GM04504 (cell line): ENCODE data around the gene CLN6.
"Not testable (repeated sequence)": the region's sequence is repeated elsewhere in the genome, so short reads cannot be mapped to it uniquely, and the experiment has no call there.

Source experiments
- DNase-seq: peaks from one replicate; pipeline ENCODE4 v3.0.0-alpha.2; 2012; ENCODE audit warnings: low read depth

Gene CLN6

DNA sequence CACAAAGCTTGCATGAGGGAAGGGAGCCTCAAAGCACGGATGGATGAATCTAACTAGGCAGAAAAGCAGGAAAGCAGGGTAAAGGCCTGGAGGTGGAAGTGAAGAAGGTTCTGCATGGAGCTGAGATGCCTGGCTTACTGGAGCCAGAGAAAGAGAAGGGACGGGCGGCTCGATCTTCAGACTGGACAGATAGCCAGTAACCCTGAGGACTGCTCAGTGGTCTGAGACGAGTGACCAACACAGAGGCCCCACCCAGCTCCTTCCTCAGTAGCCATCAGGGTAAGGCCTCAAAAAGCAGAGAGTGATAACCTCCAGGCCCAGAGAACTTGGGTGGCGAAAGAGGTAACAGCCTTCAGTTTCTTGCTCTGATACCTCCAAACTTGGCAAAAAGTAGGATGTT lies 6.4 kb downstream of the CLN6 start:
- no peak for DNase-seq

DNA sequence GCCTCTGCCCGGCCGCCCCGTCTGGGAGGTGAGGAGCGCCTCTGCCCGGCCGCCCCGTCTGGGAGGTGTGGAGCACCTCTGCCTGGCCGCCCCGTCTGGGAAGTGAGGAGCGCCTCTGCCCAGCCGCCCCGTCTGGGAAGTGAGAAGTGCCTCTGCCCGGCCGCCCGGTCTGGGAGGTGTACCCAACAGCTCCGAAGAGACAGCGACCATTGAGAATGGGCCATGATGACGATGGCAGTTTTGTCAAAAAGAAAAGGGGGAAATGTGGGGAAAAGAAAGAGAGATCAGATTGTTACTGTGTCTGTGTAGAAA lies 7.1 kb downstream of the CLN6 start:
- DNase-seq, result not testable (repeated sequence)

- DNase-seq, result not testable (repeated sequence)
These were observed 7.7 kb downstream of the CLN6 start for GRCh38 chr15:68221530-68222431.

DNA sequence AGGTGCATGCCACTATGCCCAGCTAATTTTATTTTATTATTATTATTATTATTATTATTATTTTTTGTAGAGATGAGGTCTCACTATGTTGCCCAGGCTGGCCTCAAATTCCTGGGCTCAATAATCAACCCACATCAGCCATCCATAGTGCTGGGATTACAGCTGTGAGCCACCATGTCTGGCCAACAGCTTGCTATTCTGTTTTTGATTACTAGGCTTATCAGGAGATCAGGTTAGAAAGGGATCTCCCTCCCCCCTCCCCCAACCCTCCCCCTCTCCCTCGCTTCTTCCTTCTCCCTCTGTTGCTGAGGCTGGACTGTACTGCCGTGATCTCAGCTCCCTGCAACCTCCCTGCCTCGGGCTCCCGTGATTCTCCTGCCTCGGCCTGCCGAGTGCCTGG lies 8.6 kb downstream of the CLN6 start:
- no peak for DNase-seq

DNA sequence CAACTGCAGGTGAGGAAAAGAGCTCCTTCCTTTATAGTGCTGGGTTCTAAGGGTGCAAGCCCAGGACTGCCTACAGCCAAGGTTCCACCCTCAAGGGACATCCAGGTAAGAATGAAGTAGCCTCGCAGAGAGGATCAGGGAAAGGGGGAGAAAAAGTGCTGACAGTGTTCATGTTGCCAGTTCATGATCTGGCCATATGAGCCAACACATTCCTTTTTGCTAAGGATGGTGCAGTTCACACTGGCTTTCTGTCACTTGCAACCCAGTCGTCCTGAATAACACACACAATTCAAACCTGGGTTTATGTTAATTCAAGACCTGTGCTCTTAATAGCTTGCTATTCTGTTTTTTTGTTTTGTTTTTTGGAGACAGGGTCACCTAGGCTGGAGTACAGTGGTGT lies 9.0 kb downstream of the CLN6 start:
- no peak for DNase-seq

DNA sequence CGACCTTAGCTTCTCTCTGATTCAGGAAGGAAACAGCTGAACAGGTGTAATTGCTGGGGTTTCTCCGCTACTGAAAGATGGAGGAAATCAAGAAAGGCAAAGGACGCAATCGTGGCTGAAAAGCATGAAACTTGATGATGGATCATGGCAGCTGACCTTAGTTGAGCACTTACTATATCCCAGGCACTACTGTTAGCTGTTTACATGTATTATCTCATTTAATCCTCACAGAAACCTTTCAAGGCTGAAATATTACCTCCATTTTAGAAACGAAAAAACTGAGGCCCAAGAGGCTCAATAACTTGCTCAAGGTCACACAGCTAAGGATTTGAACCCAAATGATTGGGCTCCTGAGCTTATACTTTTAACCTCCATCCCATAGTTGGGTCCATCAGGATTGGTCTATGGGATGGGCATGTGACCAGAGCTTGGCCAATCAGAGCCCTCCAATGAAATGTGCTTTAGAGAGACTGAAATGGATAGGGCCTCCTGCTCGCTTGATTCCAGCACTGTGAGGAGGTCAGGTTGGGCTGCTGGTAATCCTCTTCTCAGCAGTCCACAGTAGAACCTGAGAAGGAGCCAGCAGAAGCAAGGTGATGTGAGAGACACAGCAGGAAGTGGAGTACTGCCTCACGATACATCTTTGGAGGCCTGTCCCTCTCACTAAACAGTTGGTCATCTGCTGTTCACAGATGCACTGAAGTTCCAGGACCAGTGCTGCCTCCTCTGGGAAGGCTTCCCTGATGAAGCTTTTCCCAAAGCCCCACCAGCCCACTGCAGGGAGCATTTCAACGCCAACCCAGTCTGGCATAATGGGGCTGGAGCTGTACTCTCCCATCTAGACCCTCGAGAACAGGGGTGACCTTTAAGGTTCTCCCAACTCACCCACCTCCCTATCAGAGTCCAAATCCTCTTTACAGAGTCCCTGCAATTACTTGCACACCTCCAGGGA lies 10.4 kb downstream of the CLN6 start:
- DNase-seq, result no peak

GRCh38 chr15:68218331-68218730 lies 11.2 kb downstream of the CLN6 start:
- no peak for DNase-seq

- no peak for DNase-seq
These were observed 12.2 kb downstream of the CLN6 start for GRCh38 chr15:68217341-68217740.

GRCh38 chr15:68214838-68215254 lies 14.7 kb downstream of the CLN6 start:
- DNase-seq, result no peak

DNA sequence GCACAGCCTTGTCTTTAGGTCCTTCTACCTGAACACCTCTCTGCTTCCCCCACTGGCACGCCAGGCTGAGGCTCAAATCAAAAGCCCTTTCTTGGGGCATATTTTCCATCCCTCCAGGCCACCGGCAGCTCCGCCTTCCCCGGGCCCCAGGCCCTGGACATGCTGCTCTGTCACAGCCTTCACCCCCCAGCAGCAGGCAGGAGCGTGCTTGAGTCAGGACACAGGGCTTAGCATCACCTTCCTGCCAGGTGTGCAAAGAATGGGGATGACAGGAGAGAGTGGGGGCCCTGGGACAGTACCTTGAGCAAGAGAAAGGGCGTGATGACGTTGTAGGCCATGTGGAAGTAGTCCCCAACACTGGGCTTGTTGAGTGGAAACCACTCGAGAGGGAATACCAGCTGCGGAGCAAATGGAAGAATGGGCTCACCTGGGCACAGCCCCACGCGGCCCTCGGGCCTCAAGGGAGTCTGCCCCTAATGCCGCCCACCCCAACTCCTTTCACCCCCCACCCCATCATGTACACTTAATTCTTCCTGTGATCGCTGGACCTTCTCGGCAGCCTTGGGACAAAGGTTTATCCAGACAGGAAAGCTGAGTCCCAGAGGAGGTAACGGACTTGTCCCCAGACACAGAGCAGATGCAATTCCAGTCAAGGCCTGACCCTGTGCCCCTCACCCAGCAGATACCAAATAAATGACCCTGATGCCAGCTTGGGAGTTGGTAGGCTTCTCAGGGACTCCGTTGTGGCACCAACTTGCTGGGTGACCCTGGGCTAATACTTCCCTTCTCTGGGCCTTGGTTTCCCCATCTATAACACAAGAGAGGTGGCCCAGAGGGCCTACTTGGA lies 15.3 kb downstream of the CLN6 start:
- DNase-seq, result no peak

DNA sequence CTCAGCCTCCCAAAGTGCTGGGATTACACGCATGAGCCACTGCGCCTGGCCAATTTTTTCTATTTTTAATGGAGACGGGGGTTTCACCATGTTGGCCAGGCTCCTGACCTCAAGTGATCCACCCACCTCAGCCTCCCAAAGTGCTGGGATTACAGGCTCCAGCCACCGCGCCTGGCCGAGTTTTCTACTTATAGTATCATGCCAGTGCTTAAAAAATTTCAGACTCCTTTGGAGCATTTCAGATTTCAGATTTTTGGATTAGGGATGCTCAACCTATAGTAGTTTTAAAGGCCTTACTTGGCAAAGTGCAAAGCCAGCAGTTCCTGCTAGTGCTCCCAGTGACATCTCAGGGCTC lies 16.1 kb downstream of the CLN6 start:
- DNase-seq, result not testable (repeated sequence)

GRCh38 chr15:68211656-68212320 lies 17.7 kb downstream of the CLN6 start:
- no peak for DNase-seq

DNA sequence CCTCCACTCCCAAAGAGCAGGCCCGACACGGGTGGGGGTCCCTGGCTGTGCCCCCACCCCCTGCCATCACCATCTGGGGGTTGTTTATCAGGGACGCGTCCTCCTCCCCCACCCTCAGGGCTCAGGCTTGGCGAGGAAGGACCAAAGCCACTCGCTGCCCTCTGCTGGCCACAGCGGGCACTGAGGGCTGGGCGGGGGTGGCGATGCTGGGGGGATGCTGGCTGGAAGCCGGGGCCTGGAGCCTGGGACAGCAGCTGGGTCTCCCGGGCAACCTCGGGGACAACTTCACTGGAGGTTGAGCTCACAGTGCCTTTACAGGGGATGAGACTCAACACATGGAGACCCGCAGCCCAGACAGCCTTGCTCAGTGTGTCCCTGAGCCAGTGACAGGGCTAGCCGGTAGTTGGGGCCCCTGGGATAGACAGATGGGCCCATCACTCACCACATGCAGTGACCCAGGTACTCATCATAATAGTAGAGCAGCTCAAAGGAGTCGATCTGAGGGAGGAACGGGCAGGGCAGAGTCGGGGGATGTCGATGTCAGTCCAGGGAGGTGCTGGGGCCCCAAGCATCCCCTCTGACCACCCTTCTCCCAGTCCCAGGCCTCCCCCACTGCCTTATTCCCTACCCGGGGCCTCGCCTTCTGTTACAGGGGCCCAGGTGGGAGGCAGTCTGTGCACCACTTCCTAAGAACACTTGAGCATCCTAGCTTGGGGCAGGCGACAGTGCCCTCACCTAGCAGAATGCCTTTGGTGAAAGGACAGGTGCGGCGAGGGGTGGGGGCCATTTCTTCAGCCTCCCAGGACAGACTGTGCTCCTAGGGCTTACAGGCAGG lies 18.5 kb downstream of the CLN6 start:
- DNase-seq, result no peak

DNA sequence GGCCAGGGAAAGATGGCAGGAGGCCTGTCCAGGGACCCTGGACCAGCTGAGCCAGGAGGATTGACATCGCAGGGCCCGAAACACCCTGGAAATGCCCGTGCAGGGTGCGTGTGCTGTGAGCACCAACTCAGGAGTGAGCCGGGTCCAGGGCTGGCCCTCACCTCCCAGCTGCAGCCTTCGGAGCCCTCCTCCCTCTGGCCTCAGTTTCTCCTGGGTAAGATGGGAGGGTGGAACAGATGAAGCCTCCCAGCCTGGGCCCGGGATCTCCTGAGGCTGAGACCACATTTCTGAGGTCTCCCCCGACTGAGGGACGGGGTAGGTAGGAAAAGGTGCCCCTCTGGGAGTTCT lies 19.1 kb downstream of the CLN6 start:
- DNase-seq, result no peak

GRCh38 chr15:68209735-68210408 lies 19.7 kb downstream of the CLN6 start:
- no peak for DNase-seq

- no peak for DNase-seq
These were observed 20.3 kb downstream of the CLN6 start for GRCh38 chr15:68209272-68209671.

GRCh38 chr15:68208636-68209240 lies 20.8 kb downstream of the CLN6 start:
- DNase-seq, result no peak

DNA sequence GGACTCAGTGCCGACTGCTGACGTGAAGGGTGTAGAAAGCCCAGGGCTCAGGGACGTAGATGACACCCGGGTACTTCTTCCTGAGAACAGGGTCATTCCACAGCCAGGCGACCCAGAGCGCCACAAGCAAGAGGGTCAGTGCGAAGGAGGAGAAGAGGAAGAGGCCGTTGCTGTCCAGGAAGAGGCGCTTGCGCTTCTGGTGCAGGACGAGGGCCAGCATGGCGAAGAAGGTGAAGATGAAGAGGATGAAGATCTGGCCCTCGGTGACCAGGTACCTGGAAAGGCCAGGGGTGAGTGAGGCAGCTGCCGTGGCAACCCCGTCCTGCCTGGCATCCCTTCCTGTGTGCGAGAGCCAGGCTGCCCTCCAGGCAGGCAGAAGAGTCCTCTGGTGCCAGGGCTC lies 21.4 kb downstream of the CLN6 start:
- no peak for DNase-seq

GRCh38 chr15:68207176-68207935 lies 22.2 kb downstream of the CLN6 start:
- DNase-seq, result no peak
